ENCODE data around the gene HNRNPUL1.

The HNRNPUL1 gene

DNA sequence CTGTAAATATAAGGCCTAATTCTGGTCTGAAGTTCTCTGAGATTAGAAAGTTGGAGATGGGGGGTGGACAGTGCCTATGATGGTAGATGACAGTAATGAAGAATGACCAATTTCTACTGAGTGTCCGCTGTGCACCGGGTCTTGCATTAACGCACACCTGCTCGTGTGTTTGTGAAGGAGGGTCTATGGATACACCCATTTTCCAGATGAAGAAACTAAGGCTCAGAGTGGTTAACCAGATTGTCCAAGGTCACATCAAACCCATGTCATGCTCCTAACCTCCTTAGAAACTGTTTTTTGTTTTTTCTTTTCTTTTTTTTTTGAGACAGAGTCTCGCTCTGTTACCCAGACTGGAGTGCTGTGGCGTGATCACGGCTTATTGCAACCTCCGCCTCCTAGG lies 31.5 kb upstream of the HNRNPUL1 start:
- TF ChIP-seq TAF1 (IDR thresholded peaks at IDR 0.05; ENCODE audit: low read depth, low read length), result no peak
- TF ChIP-seq SPI1 (IDR thresholded peaks at IDR 0.05; ENCODE audit: low read depth, low read length), result no peak
- no peak for TF ChIP-seq POU2F2 (IDR thresholded peaks at IDR 0.05; ENCODE audit: low read depth, low read length)
- TF ChIP-seq POLR2AphosphoS5 (IDR thresholded peaks at IDR 0.05; ENCODE audit: low read depth, low read length), result no peak
- TF ChIP-seq PAX5 (IDR thresholded peaks at IDR 0.05; ENCODE audit: insufficient read depth, low read length, severe bottlenecking), result no peak
- no peak for TF ChIP-seq POLR2A (IDR thresholded peaks at IDR 0.05; ENCODE audit: low read depth, low read length)
- DNase-seq (ENCODE audit: insufficient read length, low spot score) (no peak), FAIRE-seq (no peak)

DNA sequence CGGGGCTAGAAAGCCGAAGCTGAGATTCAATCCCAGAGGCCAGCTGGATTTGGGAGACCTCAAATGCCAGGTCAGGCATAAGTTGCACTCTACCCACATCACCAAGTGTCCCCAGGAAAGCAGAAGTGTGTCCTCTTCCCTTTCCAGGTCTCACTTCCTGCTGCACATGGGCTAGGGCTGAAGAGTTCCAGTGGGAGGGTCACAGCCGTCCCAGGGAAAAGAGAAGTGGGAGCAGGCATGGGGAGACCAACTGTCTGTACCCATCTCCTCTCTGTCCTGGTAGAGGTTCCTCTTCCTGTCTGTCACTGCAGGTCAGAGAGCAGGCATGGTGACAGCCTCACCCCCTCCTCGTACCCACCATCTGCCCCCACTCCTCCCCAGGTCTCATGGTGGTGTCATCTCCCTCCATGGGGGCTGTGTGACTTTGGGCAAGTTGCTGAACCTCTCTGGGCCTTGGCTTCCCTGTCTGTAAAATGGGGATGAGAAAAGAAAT lies 30.4 kb upstream of the HNRNPUL1 start:
- DNase-seq (ENCODE audit: insufficient read length, low spot score), result no peak
- FAIRE-seq, result no peak
- TF ChIP-seq TAF1 (IDR thresholded peaks at IDR 0.05; ENCODE audit: low read depth, low read length), result no peak
- no peak for TF ChIP-seq POU2F2 (IDR thresholded peaks at IDR 0.05; ENCODE audit: low read depth, low read length)
- TF ChIP-seq SPI1 (IDR thresholded peaks at IDR 0.05; ENCODE audit: low read depth, low read length), result no peak

DNA sequence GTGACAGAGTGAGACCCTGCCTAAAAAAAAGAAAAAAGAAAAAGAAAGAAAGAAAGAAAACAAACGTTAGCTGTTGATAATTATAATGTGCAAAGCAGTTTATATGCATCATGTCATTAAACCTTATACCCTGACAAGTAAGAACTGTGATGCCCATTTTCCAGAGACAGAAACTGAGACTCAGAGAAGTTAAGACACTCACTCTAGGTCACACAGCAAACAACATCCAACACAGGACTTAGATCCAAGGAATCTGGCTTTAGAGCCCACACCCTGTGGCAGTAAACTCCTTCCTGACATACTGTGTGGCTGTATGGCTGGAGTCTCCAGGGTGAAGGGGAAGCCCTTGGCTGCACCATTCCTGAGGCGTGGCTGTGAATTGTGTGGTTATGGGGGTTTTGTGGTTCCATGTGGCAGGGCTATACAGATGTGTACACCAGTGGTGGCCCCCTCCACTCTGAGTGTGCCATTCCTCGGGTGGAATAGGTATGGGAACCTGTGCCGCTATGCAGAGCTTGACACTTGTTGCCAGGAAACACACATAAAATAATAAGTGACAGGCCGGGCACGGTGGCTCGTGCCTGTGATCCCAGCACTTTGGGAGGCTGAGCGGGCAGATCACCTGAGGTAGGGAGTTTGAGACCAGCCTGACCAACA lies 29.5 kb upstream of the HNRNPUL1 start:
- TF ChIP-seq TAF1 (IDR thresholded peaks at IDR 0.05; ENCODE audit: low read depth, low read length) (no peak), POU2F2 (IDR thresholded peaks at IDR 0.05; ENCODE audit: low read depth, low read length) (no peak), PAX5 (IDR thresholded peaks at IDR 0.05; ENCODE audit: insufficient read depth, low read length, severe bottlenecking) (no peak), POLR2AphosphoS5 (IDR thresholded peaks at IDR 0.05; ENCODE audit: low read depth, low read length) (no peak), SPI1 (IDR thresholded peaks at IDR 0.05; ENCODE audit: low read depth, low read length) (no peak), POLR2A (IDR thresholded peaks at IDR 0.05; ENCODE audit: low read depth, low read length) (no peak)
- FAIRE-seq (no peak), DNase-seq (ENCODE audit: insufficient read length, low spot score) (no peak)

DNA sequence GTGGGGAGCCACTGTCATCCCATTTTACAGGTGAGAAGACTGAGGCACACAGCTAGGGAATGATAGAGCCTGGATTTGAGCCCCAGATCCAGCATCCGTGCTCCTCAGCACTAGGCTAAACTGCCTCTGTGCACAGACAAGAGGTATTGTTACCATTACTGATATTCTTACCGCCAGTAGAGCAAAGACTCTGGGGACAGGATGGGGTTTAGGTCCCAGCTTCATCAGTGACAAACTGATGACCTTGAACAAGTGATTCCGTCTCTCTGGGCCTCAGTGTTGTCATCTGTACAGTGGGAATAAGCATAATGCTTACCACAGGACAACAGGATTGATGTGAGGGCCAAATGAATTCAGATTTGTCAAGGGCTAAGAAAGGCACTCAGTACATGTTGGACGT lies 28.7 kb upstream of the HNRNPUL1 start:
- DNase-seq (ENCODE audit: insufficient read length, low spot score), result no peak
- no peak for FAIRE-seq
- TF ChIP-seq TAF1 (IDR thresholded peaks at IDR 0.05; ENCODE audit: low read depth, low read length) (no peak), POU2F2 (IDR thresholded peaks at IDR 0.05; ENCODE audit: low read depth, low read length) (no peak), POLR2A (IDR thresholded peaks at IDR 0.05; ENCODE audit: low read depth, low read length) (no peak), SPI1 (IDR thresholded peaks at IDR 0.05; ENCODE audit: low read depth, low read length) (no peak), POLR2AphosphoS5 (IDR thresholded peaks at IDR 0.05; ENCODE audit: low read depth, low read length) (no peak), PAX5 (IDR thresholded peaks at IDR 0.05; ENCODE audit: insufficient read depth, low read length, severe bottlenecking) (no peak)

DNA sequence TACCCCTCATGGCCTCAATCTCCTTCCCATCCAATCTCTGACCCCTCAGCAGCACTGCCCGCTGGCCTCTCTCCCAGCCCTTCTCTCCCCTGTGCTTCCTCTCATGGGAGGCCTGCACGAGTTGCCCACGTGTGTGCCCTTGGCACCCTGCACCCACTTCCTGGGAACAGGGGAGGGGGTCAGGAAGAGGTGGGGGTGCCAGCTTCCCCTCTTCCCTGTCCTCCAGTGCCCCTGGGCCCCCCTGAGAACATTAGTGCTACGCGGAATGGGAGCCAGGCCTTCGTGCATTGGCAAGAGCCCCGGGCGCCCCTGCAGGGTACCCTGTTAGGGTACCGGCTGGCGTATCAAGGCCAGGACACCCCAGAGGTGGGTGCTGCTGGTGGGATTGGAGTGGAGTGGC lies 25.9 kb upstream of the HNRNPUL1 start:
- FAIRE-seq (no peak), DNase-seq (ENCODE audit: insufficient read length, low spot score) (no peak)
- TF ChIP-seq POLR2AphosphoS5 (IDR thresholded peaks at IDR 0.05; ENCODE audit: low read depth, low read length) (no peak), POU2F2 (IDR thresholded peaks at IDR 0.05; ENCODE audit: low read depth, low read length) (no peak), POLR2A (IDR thresholded peaks at IDR 0.05; ENCODE audit: low read depth, low read length) (no peak), SPI1 (IDR thresholded peaks at IDR 0.05; ENCODE audit: low read depth, low read length) (no peak), TAF1 (IDR thresholded peaks at IDR 0.05; ENCODE audit: low read depth, low read length) (no peak), PAX5 (IDR thresholded peaks at IDR 0.05; ENCODE audit: insufficient read depth, low read length, severe bottlenecking) (no peak)

DNA sequence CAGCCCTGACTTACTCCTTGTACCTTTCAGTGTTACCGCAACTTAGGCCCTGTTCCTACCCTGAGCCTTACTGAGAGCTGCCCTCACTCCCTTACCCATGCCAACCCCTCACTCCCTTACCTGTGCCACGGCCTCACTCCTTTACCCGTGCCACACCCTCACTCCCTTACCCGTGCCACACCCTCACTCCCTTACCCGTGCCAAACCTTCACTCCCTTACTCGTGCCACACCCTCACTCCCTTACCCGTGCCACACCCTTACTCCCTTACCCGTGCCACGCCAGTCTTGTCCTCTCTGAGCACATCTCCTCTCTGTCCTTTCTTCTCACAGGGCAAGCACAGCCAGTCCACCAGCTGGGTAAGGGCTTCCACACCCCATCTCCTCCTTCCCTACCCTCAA lies 24.8 kb upstream of the HNRNPUL1 start:
- no peak for FAIRE-seq
- DNase-seq (ENCODE audit: insufficient read length, low spot score), result no peak
- no peak for TF ChIP-seq SPI1 (IDR thresholded peaks at IDR 0.05; ENCODE audit: low read depth, low read length)
- TF ChIP-seq TAF1 (IDR thresholded peaks at IDR 0.05; ENCODE audit: low read depth, low read length), result no peak
- TF ChIP-seq PAX5 (IDR thresholded peaks at IDR 0.05; ENCODE audit: insufficient read depth, low read length, severe bottlenecking), result no peak
- TF ChIP-seq POU2F2 (IDR thresholded peaks at IDR 0.05; ENCODE audit: low read depth, low read length), result no peak
- TF ChIP-seq POLR2AphosphoS5 (IDR thresholded peaks at IDR 0.05; ENCODE audit: low read depth, low read length), result no peak
- no peak for TF ChIP-seq POLR2A (IDR thresholded peaks at IDR 0.05; ENCODE audit: low read depth, low read length)

DNA sequence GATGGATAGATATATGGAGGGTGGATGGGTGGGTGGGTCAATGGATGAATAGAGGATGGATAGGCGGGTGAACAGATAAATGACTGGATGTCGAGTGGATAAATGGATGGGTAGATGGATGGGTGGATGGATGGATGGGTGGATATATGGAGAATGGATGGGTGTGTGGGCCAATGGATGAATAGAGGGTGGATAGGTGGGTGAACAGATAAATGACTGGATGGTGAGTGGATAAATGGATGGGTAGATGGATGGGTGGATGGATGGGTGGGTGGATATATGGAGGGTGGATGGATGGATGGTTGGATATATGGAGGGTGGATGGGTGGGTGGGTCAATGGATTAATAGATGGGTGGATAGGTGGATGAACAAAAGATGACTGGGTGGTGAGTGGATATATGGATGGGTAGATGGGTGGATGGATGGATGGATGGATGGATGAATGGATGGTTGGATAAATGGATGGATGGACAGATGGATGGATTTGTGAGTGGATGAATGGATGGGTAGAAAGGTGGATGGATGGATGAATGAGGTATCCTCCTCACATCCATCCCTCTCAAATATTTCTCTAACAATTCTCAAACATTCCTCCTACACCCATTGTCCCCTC lies 24.1 kb upstream of the HNRNPUL1 start:
- FAIRE-seq, result no peak
- DNase-seq (ENCODE audit: insufficient read length, low spot score), result no peak
- TF ChIP-seq PAX5 (IDR thresholded peaks at IDR 0.05; ENCODE audit: insufficient read depth, low read length, severe bottlenecking) (no peak), TAF1 (IDR thresholded peaks at IDR 0.05; ENCODE audit: low read depth, low read length) (no peak), SPI1 (IDR thresholded peaks at IDR 0.05; ENCODE audit: low read depth, low read length) (no peak), POU2F2 (IDR thresholded peaks at IDR 0.05; ENCODE audit: low read depth, low read length) (no peak), POLR2A (IDR thresholded peaks at IDR 0.05; ENCODE audit: low read depth, low read length) (no peak), POLR2AphosphoS5 (IDR thresholded peaks at IDR 0.05; ENCODE audit: low read depth, low read length) (no peak)

DNA sequence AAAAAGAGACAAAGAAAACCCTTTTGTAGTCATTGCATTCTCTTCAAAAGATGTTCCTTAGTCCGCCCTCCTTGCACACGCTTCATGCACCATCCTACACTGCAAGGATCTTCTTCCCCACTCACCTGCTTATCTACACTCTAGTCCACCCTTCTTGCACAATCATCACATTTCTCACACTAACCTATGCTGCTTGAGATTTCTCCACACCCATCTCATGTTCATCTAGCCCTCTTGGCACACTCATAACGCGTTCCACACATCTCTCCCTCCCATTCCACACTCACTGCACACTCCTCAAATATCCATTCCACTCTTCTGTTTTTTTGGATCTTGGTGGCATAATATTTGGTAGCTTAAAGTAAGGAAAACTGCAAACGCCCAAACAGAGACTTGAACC lies 22.3 kb upstream of the HNRNPUL1 start:
- TF ChIP-seq POU2F2 (IDR thresholded peaks at IDR 0.05; ENCODE audit: low read depth, low read length) (no peak), TAF1 (IDR thresholded peaks at IDR 0.05; ENCODE audit: low read depth, low read length) (no peak), PAX5 (IDR thresholded peaks at IDR 0.05; ENCODE audit: insufficient read depth, low read length, severe bottlenecking) (no peak), POLR2AphosphoS5 (IDR thresholded peaks at IDR 0.05; ENCODE audit: low read depth, low read length) (no peak), POLR2A (IDR thresholded peaks at IDR 0.05; ENCODE audit: low read depth, low read length) (no peak), SPI1 (IDR thresholded peaks at IDR 0.05; ENCODE audit: low read depth, low read length) (no peak)
- no peak for DNase-seq (ENCODE audit: insufficient read length, low spot score)
- FAIRE-seq, result no peak

DNA sequence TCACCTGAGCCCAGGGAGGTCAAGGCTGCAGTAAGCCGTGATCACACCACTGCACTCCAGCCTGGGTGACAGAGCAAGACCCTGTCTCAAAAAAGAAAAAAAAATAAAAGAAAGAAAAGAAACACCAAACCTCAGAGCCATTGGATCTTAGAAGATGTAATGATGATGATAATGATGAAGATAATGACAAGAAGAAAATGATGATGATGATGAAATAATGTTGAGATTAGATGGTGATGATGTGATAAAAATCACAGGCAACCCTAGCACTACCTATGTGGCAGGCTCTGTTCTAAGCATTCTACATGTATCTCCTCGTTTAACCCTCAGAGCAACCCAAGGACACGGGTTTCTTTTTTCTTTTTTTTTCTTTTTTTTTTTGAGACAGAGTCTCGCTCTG lies 20.1 kb upstream of the HNRNPUL1 start:
- DNase-seq (ENCODE audit: insufficient read length, low spot score) (no peak), FAIRE-seq (no peak)
- TF ChIP-seq POLR2AphosphoS5 (IDR thresholded peaks at IDR 0.05; ENCODE audit: low read depth, low read length) (no peak), TAF1 (IDR thresholded peaks at IDR 0.05; ENCODE audit: low read depth, low read length) (no peak), SPI1 (IDR thresholded peaks at IDR 0.05; ENCODE audit: low read depth, low read length) (no peak)

DNA sequence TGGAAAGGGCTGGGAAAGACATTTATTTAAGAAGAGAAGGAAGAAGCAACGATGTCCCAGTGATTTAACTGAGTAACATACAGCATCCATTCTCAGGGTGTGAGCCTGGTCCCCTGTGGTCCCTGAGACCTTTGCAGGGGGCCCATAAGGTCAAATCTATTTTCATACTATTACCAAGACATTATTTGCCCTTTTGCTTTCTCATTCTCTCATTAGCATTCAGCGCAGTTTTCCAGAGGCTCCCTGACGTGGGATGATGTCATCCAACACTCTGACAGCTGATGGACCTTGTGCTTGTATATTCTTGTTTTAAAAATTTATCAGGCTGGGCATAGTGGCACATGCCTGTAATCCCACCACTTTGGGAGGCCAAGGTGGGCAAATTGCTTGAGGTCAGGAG lies 18.3 kb upstream of the HNRNPUL1 start:
- no peak for TF ChIP-seq POLR2A (IDR thresholded peaks at IDR 0.05; ENCODE audit: low read depth, low read length)
- TF ChIP-seq PAX5 (IDR thresholded peaks at IDR 0.05; ENCODE audit: insufficient read depth, low read length, severe bottlenecking), result no peak
- no peak for TF ChIP-seq TAF1 (IDR thresholded peaks at IDR 0.05; ENCODE audit: low read depth, low read length)
- no peak for TF ChIP-seq SPI1 (IDR thresholded peaks at IDR 0.05; ENCODE audit: low read depth, low read length)
- no peak for TF ChIP-seq POU2F2 (IDR thresholded peaks at IDR 0.05; ENCODE audit: low read depth, low read length)
- no peak for TF ChIP-seq POLR2AphosphoS5 (IDR thresholded peaks at IDR 0.05; ENCODE audit: low read depth, low read length)
- FAIRE-seq (no peak), DNase-seq (ENCODE audit: insufficient read length, low spot score) (no peak)

Measured in GM12891 (cell line).